Lung (tissue), 12 donors: ENCODE measurements around the gene CDH23. TPM values are rescaled to one million over a fixed set of nuclear protein-coding genes. Genes with fewer than 3 reads are reported as not detected.

ENCODE experiments used
- ATAC-seq: fragments of 200-7000 bp; cut with Tn5 transposase; one replicate; pipeline ENCODE4 v1.9.1; 2020; ENCODE audit warnings: moderate number of reproducible peaks; ENCODE audit not compliant: insufficient read depth, low FRiP score
- DNase-seq, 3 donors: peaks; one replicate each; pipeline ENCODE4 v3.0.0-alpha.2; 2013 to 2017
- H3K27ac ChIP-seq, 2 donors: one replicate each; pipeline ENCODE4 v1.5.1; 2013; ENCODE audit warnings: mild to moderate bottlenecking in 2 of 2, moderate library complexity in 2 of 2, control low read depth in 1 of 2, inconsistent platforms in 1 of 2, low read depth in 1 of 2, low read length in 1 of 2
- H3K27me3 ChIP-seq, 3 donors: one replicate each; pipeline ENCODE4 v1.5.1; 2013; ENCODE audit warnings: low read length in 2 of 3; ENCODE audit not compliant: control insufficient read depth in 3 of 3, insufficient read depth in 3 of 3
- H3K36me3 ChIP-seq, 4 donors: one replicate each; pipeline ENCODE4 v1.5.1; 2013; ENCODE audit warnings: low read length in 4 of 4, mild to moderate bottlenecking in 1 of 4, moderate library complexity in 1 of 4; ENCODE audit not compliant: control insufficient read depth in 4 of 4, insufficient read depth in 4 of 4
- H3K4me1 ChIP-seq, 5 donors: one replicate each; pipeline ENCODE4 v1.5.1; 2013; ENCODE audit warnings: low read length in 5 of 5, mild to moderate bottlenecking in 2 of 5, moderate library complexity in 1 of 5; ENCODE audit not compliant: control insufficient read depth in 5 of 5, insufficient read depth in 5 of 5
- H3K4me3 ChIP-seq: one replicate; pipeline ENCODE4 v1.5.1; 2013; ENCODE audit warnings: mild to moderate bottlenecking, control low read depth, moderate library complexity
- H3K9ac ChIP-seq, 2 donors: one replicate each; pipeline ENCODE4 v1.5.1; 2013; ENCODE audit warnings: low read length in 2 of 2, control low read depth in 1 of 2; ENCODE audit not compliant: insufficient read depth in 1 of 2
- H3K9me3 ChIP-seq, 4 donors: one replicate each; pipeline ENCODE4 v1.5.1; 2013; ENCODE audit warnings: low read length in 3 of 4, mild to moderate bottlenecking in 1 of 4, moderate library complexity in 1 of 4; ENCODE audit not compliant: control insufficient read depth in 4 of 4, insufficient read depth in 3 of 4
- CTCF ChIP-seq: IDR thresholded peaks from 2 replicates; pipeline ENCODE4 v1.5.1; 2012; ENCODE audit warnings: mild to moderate bottlenecking; ENCODE audit errors: control extremely low read depth, extremely low read depth
- WGBS, 2 donors: extraction: QIAGEN DNeasy Blood & Tissue Kit; methylation state at CpG; one replicate each; pipeline ENCODE4 v1.1.7; 2013; 5-methylcytosine and 5-hydroxymethylcytosine counted together
- polyA plus RNA-seq, 2 donors: library from polyadenylated mRNA; stranded (reverse); fragments of 200-250 nt; gene quantifications; one replicate each; pipeline ENCODE4 v1.2.1, GENCODE V29; 2013
- total RNA-seq, 2 donors: library from RNA; depleted of rRNA in 1 of 2; stranded (reverse); fragments of >200 nt in 1 of 2; gene quantifications; one replicate each; pipeline ENCODE4 v1.2.1, GENCODE V29; 2014 to 2021
- donor health status: control.
- donor health status: control.
- donor health status: Bipolar disorder and iron deficiency.
- donor health status: healthy.
- donor health status: DM: yes; HTN: yes; CAD: no.

CDH23 gene
- total and polyA plus RNA-seq, 4 donors, result 4.5 to 29.5 (median 6.0) TPM

DNA sequence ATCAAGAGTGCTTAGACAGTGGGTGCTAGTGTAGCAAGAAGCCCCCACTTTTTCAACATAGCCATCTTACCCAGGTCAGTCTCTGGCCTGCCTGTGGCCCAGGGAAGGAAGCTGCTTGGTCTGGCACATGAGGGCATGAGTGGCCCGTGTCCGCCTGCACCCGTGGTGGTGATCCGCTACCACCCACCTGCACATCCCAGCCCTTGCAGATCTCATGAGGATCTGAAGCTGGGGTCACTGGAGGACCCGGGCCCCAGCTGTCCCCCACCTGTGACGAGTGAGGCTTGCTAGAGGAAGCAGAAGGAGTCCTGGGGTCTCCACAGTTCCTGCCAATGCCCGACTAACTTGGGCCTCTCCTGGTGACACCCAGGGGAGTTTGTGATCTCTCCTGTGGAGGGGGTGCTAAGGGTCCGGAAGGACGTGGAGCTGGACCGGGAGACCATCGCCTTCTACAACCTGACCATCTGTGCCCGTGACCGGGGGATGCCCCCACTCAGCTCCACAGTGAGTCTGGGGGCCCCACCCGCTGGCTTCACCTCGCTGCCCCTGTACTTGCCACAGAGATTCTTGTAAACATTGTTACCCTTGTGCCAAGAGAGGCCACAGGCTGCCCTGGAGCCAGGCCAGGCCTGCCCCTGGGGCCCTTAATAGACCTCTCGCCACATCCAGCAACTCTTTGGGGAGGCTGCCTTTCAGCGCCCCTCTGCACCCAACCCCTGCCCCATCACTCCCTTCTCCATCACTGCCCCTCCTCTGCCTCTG is 387.4 kb downstream of the CDH23 start:
- H3K9ac ChIP-seq, result no peak overlapping the region
- WGBS, 2 donors, result 83 to 88% methylated on average over 17 of the region's 17 CpGs
- no peak overlapping the region for H3K27ac ChIP-seq
- no peaks in the 10 kb centered on the region for H3K27me3 ChIP-seq
- ATAC-seq (no peak), DNase-seq (no peak)
- H3K9me3 ChIP-seq, result no peaks in the 10 kb centered on the region
- H3K36me3 ChIP-seq, result no peaks in the 10 kb centered on the region
- no peak overlapping the region for H3K4me3 ChIP-seq
- peaks cover 0 to 7% (median 0%) of the 10 kb centered on the region in 5 donors for H3K4me1 ChIP-seq
- TF ChIP-seq CTCF, result no peak

GRCh38 chr10:71784679-71785272 is 388.1 kb downstream of the CDH23 start:
- no peak for TF ChIP-seq CTCF
- H3K9ac ChIP-seq, result no peak overlapping the region
- no peaks in the 10 kb centered on the region for H3K36me3 ChIP-seq

DNA sequence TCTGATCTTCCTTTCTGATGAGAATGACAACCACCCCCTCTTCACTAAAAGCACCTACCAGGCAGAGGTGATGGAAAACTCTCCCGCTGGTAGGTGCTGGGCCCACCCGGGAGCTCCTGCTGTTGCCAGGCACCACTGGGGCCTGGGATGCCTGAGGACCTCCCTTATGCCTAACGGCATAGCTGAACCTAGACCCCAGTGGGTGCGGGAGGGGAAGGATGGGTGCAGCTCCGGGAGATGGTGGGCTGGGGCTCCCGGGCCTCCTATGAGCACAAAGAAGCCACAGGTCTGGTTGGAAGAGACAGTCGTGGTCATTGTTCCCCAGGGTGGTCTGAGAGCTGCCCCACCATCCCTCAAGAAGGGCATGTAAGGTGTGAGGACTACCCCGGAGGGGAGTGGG is 392.2 kb downstream of the CDH23 start:
- DNase-seq, result no peak
- Histone ChIP-seq H3K9me3 (no peaks in the 10 kb centered on the region), H3K36me3 (no peaks in the 10 kb centered on the region), H3K27ac (no peak overlapping the region), H3K9ac (no peak overlapping the region), H3K27me3 (no peaks in the 10 kb centered on the region), H3K4me3 (no peak overlapping the region), H3K4me1 (no peaks in the 10 kb centered on the region)
- no peak for ATAC-seq
- WGBS, 2 donors, result 88 to 96% methylated on average over 8 of the region's 8 CpGs
- no peak for TF ChIP-seq CTCF

More at GRCh38 chr10:71784679-71785272, 388.1 kb downstream of the CDH23 start:
- Histone ChIP-seq H3K27ac (no peak overlapping the region), H3K27me3 (no peaks in the 10 kb centered on the region), H3K4me1 (peaks cover 0 to 7% (median 0%) of the 10 kb centered on the region in 5 donors), H3K4me3 (no peak overlapping the region), H3K9me3 (no peaks in the 10 kb centered on the region)
- ATAC-seq, result no peak
- 93 to 96% methylated on average over 18 of the region's 18 CpGs for WGBS, 2 donors
- DNase-seq, result no peak
